Esophagus squamous epithelium (tissue), 4 donors: Measurements from ENCODE around the gene MYD88.

ENCODE experiments used
- POLR2A ChIP-seq, 4 donors: fragments of 450-650 bp; IDR thresholded peaks; one replicate each; pipeline ENCODE4 v1.6.1; 2017; ENCODE audit warnings: antibody characterized with exemption in 4 of 4, mild to moderate bottlenecking in 4 of 4, moderate library complexity in 3 of 4
- TF ChIP-seq, protein P1 (sequence below), 6 experiments: fragments of 450-650 bp in 4 of 6; fragments of 200-600 bp in 2 of 6; sonication (generic) in 2 of 6; IDR thresholded peaks; one replicate each; pipeline ENCODE4 v1.5.1; 2016 to 2019; ENCODE audit warnings: antibody characterized with exemption in 6 of 6, mild to moderate bottlenecking in 4 of 6, moderate library complexity in 4 of 6

DNA sequence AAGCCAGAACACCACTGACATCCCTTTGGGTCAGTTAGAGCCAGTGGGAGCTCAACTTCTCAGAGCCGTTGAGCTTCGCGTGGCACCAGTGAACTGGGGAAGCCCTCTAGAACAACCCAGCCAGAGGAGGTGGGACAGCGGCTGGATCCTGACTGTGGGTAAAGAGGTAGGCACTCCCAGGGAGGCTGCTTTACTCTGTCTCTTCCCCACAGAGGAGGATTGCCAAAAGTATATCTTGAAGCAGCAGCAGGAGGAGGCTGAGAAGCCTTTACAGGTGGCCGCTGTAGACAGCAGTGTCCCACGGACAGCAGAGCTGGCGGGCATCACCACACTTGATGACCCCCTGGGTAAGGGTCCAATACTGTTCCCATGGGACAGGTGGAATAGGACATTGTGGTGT lies 1.2 kb downstream of the MYD88 start:
- TF ChIP-seq POLR2A (IDR thresholded peaks at IDR 0.05), result no peak
- TF ChIP-seq, protein P1, sequence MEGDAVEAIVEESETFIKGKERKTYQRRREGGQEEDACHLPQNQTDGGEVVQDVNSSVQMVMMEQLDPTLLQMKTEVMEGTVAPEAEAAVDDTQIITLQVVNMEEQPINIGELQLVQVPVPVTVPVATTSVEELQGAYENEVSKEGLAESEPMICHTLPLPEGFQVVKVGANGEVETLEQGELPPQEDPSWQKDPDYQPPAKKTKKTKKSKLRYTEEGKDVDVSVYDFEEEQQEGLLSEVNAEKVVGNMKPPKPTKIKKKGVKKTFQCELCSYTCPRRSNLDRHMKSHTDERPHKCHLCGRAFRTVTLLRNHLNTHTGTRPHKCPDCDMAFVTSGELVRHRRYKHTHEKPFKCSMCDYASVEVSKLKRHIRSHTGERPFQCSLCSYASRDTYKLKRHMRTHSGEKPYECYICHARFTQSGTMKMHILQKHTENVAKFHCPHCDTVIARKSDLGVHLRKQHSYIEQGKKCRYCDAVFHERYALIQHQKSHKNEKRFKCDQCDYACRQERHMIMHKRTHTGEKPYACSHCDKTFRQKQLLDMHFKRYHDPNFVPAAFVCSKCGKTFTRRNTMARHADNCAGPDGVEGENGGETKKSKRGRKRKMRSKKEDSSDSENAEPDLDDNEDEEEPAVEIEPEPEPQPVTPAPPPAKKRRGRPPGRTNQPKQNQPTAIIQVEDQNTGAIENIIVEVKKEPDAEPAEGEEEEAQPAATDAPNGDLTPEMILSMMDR (IDR thresholded peaks at IDR 0.05), result no peak
